Measurements from ENCODE around the gene MAP3K13. TPM values are rescaled to one million over a fixed set of nuclear protein-coding genes. Genes with fewer than 3 reads are reported as not detected.

Gene MAP3K13
- total and polyA plus RNA-seq, 10 of the 15 experiments (the other 5 are each of a cell fraction or from before 2014, with no cell fraction given), result 10.5 to 70.8 (median 26.8) TPM

DNA sequence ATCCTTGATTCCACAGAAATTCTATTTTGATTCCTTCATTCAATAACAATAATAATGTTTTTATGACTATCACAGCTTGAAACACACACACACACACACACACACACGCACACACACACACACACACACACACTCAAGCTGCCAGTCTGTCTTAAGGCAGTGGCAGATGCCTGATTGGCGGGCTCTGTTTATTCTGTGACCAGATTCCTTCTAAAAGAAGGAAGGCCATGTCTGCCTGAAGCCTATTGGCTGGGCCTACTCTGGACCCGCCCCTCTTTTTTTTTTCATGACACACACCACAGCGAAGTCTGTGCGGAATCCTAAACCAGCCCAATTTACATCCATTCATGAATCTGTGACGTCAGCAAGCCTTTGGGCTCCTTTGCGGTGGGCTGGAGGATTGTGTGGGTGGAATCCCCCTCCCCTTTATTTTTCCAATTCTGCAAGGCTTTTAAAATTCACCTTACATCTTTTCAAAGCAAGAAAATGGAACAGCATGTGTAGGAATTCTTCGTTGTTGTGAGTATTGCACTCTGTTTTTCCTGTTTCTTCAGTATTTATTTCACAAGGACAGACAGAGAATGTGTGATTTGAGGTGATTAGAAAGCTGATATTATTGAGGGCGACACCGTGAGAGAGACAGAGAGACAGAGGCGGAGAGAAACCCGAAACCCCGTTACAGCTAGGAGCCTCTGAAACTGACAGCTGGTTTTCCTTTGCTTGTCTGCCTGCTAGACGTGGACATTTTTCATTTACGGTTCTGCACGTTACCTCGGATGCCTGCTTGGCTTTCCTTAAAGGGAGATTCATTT is at the start of gene MAP3K13 (continued):
- 0 out of 2 replicates have a peak, but pooled peaks have one; percentile 41 for TF ChIP-seq POLR2AphosphoS5 (IDR thresholded peaks at IDR 0.05; ENCODE audit: low read length)
- TF ChIP-seq CHD1 (IDR thresholded peaks at IDR 0.05; ENCODE audit: low read depth, low read length), result no peak
- TF ChIP-seq, protein P1, sequence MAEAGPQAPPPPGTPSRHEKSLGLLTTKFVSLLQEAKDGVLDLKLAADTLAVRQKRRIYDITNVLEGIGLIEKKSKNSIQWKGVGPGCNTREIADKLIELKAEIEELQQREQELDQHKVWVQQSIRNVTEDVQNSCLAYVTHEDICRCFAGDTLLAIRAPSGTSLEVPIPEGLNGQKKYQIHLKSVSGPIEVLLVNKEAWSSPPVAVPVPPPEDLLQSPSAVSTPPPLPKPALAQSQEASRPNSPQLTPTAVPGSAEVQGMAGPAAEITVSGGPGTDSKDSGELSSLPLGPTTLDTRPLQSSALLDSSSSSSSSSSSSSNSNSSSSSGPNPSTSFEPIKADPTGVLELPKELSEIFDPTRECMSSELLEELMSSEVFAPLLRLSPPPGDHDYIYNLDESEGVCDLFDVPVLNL (IDR thresholded peaks at IDR 0.05; ENCODE audit: low read depth, low read length), result no peak
- no peak for TF ChIP-seq ZNF24 (IDR thresholded peaks at IDR 0.05)
- TF ChIP-seq CTCF (IDR thresholded peaks at IDR 0.05 in 2 of 3, conservative IDR thresholded peaks at IDR 0.05 in 1 of 3; ENCODE audit: control insufficient read depth in 2 of 3, extremely low read depth in 1 of 3, insufficient read depth in 1 of 3, low read depth in 3 of 3, low read length in 3 of 3), result no peak
- TF ChIP-seq, protein P2, sequence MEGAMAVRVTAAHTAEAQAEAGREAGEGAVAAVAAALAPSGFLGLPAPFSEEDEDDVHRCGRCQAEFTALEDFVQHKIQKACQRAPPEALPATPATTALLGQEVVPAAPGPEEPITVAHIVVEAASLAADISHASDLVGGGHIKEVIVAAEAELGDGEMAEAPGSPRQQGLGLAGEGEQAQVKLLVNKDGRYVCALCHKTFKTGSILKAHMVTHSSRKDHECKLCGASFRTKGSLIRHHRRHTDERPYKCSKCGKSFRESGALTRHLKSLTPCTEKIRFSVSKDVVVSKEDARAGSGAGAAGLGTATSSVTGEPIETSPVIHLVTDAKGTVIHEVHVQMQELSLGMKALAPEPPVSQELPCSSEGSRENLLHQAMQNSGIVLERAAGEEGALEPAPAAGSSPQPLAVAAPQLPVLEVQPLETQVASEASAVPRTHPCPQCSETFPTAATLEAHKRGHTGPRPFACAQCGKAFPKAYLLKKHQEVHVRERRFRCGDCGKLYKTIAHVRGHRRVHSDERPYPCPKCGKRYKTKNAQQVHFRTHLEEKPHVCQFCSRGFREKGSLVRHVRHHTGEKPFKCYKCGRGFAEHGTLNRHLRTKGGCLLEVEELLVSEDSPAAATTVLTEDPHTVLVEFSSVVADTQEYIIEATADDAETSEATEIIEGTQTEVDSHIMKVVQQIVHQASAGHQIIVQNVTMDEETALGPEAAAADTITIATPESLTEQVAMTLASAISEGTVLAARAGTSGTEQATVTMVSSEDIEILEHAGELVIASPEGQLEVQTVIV (IDR thresholded peaks at IDR 0.05; ENCODE audit: borderline replicate concordance, partially characterized antibody), result no peak
- TF ChIP-seq, protein P3, sequence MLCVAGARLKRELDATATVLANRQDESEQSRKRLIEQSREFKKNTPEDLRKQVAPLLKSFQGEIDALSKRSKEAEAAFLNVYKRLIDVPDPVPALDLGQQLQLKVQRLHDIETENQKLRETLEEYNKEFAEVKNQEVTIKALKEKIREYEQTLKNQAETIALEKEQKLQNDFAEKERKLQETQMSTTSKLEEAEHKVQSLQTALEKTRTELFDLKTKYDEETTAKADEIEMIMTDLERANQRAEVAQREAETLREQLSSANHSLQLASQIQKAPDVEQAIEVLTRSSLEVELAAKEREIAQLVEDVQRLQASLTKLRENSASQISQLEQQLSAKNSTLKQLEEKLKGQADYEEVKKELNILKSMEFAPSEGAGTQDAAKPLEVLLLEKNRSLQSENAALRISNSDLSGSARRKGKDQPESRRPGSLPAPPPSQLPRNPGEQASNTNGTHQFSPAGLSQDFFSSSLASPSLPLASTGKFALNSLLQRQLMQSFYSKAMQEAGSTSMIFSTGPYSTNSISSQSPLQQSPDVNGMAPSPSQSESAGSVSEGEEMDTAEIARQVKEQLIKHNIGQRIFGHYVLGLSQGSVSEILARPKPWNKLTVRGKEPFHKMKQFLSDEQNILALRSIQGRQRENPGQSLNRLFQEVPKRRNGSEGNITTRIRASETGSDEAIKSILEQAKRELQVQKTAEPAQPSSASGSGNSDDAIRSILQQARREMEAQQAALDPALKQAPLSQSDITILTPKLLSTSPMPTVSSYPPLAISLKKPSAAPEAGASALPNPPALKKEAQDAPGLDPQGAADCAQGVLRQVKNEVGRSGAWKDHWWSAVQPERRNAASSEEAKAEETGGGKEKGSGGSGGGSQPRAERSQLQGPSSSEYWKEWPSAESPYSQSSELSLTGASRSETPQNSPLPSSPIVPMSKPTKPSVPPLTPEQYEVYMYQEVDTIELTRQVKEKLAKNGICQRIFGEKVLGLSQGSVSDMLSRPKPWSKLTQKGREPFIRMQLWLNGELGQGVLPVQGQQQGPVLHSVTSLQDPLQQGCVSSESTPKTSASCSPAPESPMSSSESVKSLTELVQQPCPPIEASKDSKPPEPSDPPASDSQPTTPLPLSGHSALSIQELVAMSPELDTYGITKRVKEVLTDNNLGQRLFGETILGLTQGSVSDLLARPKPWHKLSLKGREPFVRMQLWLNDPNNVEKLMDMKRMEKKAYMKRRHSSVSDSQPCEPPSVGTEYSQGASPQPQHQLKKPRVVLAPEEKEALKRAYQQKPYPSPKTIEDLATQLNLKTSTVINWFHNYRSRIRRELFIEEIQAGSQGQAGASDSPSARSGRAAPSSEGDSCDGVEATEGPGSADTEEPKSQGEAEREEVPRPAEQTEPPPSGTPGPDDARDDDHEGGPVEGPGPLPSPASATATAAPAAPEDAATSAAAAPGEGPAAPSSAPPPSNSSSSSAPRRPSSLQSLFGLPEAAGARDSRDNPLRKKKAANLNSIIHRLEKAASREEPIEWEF (IDR thresholded peaks at IDR 0.05; ENCODE audit: insufficient replicate concordance, low read depth, low read length), result peak; percentile 8
- TF ChIP-seq CHD4 (IDR thresholded peaks at IDR 0.05), result no peak
- TF ChIP-seq LARP7 (IDR thresholded peaks at IDR 0.05), result no peak
- TF ChIP-seq SMC3 (IDR thresholded peaks at IDR 0.05; ENCODE audit: borderline replicate concordance, low read length), result no peak
- TF ChIP-seq CREM (IDR thresholded peaks at IDR 0.05; ENCODE audit: low read depth), result peak; percentile 61
- TF ChIP-seq SREBF2 (IDR thresholded peaks at IDR 0.05; ENCODE audit: low read length), result no peak
- no peak for TF ChIP-seq RAD51 (IDR thresholded peaks at IDR 0.05)
- TF ChIP-seq, protein P4, sequence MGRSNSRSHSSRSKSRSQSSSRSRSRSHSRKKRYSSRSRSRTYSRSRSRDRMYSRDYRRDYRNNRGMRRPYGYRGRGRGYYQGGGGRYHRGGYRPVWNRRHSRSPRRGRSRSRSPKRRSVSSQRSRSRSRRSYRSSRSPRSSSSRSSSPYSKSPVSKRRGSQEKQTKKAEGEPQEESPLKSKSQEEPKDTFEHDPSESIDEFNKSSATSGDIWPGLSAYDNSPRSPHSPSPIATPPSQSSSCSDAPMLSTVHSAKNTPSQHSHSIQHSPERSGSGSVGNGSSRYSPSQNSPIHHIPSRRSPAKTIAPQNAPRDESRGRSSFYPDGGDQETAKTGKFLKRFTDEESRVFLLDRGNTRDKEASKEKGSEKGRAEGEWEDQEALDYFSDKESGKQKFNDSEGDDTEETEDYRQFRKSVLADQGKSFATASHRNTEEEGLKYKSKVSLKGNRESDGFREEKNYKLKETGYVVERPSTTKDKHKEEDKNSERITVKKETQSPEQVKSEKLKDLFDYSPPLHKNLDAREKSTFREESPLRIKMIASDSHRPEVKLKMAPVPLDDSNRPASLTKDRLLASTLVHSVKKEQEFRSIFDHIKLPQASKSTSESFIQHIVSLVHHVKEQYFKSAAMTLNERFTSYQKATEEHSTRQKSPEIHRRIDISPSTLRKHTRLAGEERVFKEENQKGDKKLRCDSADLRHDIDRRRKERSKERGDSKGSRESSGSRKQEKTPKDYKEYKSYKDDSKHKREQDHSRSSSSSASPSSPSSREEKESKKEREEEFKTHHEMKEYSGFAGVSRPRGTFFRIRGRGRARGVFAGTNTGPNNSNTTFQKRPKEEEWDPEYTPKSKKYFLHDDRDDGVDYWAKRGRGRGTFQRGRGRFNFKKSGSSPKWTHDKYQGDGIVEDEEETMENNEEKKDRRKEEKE (IDR thresholded peaks at IDR 0.05), result no peak

Data from GM12878 (cell line).